HS-5 (cell line): Measurements from ENCODE around the gene HLA-G.
A peak's percentile ranks its signal among the peaks of the same experiment; 100 is the strongest.

Source experiments
- DNase-seq: peaks from one replicate; pipeline ENCODE4 v3.0.0-alpha.2; 2012; ENCODE audit warnings: low read depth

The HLA-G gene

GRCh38 chr6:29818892-29819291 lies 8.7 kb upstream of the HLA-G start:
- no peak for DNase-seq

- DNase-seq, result no peak
Observed at GRCh38 chr6:29824144-29824543, 3.5 kb upstream of the HLA-G start.

- DNase-seq, result no peak
Observed at GRCh38 chr6:29825848-29826247, 1.8 kb upstream of the HLA-G start.

- no peak for DNase-seq
Observed at GRCh38 chr6:29826271-29826670, 1.4 kb upstream of the HLA-G start.

GRCh38 chr6:29828471-29828797 lies 809 bp downstream of the HLA-G start:
- DNase-seq, result no peak

- no peak for DNase-seq
Observed at GRCh38 chr6:29829766-29830165, 2.1 kb downstream of the HLA-G start.

GRCh38 chr6:29830409-29830808 lies 2.8 kb downstream of the HLA-G start:
- DNase-seq, result no peak

GRCh38 chr6:29831776-29832175 lies 4.2 kb downstream of the HLA-G start:
- DNase-seq, result no peak

- no peak for DNase-seq
Observed at GRCh38 chr6:29834564-29835436, 7.2 kb downstream of the HLA-G start.

- no peak for DNase-seq
Observed at GRCh38 chr6:29839917-29840316, 12.3 kb downstream of the HLA-G start.

- DNase-seq, result no peak
Observed at GRCh38 chr6:29841030-29841429, 13.4 kb downstream of the HLA-G start.

GRCh38 chr6:29845405-29846006 lies 17.9 kb downstream of the HLA-G start:
- no peak for DNase-seq

- peak; percentile 10 for DNase-seq
Observed at GRCh38 chr6:29847871-29848630, 20.4 kb downstream of the HLA-G start.

GRCh38 chr6:29850011-29850553 lies 22.5 kb downstream of the HLA-G start:
- no peak for DNase-seq

- no peak for DNase-seq
Observed at GRCh38 chr6:29851190-29851589, 23.6 kb downstream of the HLA-G start.

GRCh38 chr6:29853245-29853644 lies 25.6 kb downstream of the HLA-G start:
- DNase-seq, result no peak

GRCh38 chr6:29858006-29858405 lies 30.4 kb downstream of the HLA-G start:
- no peak for DNase-seq

GRCh38 chr6:29861521-29862255 lies 34.1 kb downstream of the HLA-G start:
- no peak for DNase-seq

- DNase-seq, result no peak
Observed at GRCh38 chr6:29864037-29864810, 36.6 kb downstream of the HLA-G start.

- no peak for DNase-seq
Observed at GRCh38 chr6:29865631-29866030, 38.0 kb downstream of the HLA-G start.

- no peak for DNase-seq
Observed at GRCh38 chr6:29870104-29870503, 42.5 kb downstream of the HLA-G start.
